Measurements from ENCODE around the gene FAM204A. TPM values are rescaled to one million over a fixed set of nuclear protein-coding genes. Genes with fewer than 3 reads are reported as not detected.

The FAM204A gene
- total and polyA plus RNA-seq, 4 donors = 39.4 to 75.0 (median 53.2) TPM

DNA sequence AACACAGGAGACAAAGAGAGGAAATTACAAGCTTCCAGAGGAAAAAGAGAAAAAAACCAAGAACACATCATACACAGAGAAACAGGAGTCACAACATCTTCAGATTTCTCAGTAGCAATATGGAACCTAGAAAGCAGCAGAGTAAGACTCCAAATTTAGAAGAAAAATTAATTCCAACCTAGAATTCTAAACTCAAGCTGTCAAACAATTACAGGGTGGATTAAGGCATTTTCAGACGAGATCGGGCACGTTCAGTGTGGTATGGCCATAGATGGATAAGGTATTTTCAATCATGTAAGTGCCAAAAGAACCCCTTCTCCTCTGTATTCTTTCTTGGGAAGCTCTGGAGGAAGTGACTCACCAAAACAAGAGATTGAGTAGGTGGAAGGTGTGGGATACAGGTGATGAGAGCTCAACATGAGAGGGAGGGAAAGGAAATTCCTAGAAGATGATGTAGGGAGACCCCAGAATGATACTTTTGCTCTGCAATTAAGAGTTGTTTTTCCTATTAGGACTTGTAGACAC lies 51.6 kb downstream of the FAM204A start:
- Histone ChIP-seq H3K9me3 (ENCODE audit: control insufficient read depth in 4 of 4, insufficient read depth in 3 of 4, low read length in 3 of 4) (peaks cover 0 to 6% (median 2%) of the 10 kb centered on the region in 4 donors), H3K4me3 (no peak overlapping the region), H3K27ac (ENCODE audit: low read depth in 1 of 2, low read length in 1 of 2) (no peak overlapping the region), H3K27me3 (ENCODE audit: control insufficient read depth in 3 of 3, insufficient read depth in 3 of 3, low read length in 2 of 3) (peaks cover 0 to 2% (median 0%) of the 10 kb centered on the region in 3 donors), H3K4me1 (ENCODE audit: control insufficient read depth in 5 of 5, insufficient read depth in 5 of 5, low read length in 5 of 5) (no peaks in the 10 kb centered on the region), H3K9ac (ENCODE audit: insufficient read depth in 1 of 2, low read length in 2 of 2) (no peak overlapping the region), H3K36me3 (ENCODE audit: control insufficient read depth in 4 of 4, insufficient read depth in 4 of 4, low read length in 4 of 4) (no peaks in the 10 kb centered on the region)
- ATAC-seq (ENCODE audit: insufficient read depth, low FRiP score) (no peak), DNase-seq (no peak)
- TF ChIP-seq, protein P1, sequence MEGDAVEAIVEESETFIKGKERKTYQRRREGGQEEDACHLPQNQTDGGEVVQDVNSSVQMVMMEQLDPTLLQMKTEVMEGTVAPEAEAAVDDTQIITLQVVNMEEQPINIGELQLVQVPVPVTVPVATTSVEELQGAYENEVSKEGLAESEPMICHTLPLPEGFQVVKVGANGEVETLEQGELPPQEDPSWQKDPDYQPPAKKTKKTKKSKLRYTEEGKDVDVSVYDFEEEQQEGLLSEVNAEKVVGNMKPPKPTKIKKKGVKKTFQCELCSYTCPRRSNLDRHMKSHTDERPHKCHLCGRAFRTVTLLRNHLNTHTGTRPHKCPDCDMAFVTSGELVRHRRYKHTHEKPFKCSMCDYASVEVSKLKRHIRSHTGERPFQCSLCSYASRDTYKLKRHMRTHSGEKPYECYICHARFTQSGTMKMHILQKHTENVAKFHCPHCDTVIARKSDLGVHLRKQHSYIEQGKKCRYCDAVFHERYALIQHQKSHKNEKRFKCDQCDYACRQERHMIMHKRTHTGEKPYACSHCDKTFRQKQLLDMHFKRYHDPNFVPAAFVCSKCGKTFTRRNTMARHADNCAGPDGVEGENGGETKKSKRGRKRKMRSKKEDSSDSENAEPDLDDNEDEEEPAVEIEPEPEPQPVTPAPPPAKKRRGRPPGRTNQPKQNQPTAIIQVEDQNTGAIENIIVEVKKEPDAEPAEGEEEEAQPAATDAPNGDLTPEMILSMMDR (IDR thresholded peaks at IDR 0.05; ENCODE audit: control extremely low read depth, extremely low read depth) = no peak
- 94 to 98% methylated on average over 3 of the region's 3 CpGs for whole genome bisulfite sequencing, 2 donors

DNA sequence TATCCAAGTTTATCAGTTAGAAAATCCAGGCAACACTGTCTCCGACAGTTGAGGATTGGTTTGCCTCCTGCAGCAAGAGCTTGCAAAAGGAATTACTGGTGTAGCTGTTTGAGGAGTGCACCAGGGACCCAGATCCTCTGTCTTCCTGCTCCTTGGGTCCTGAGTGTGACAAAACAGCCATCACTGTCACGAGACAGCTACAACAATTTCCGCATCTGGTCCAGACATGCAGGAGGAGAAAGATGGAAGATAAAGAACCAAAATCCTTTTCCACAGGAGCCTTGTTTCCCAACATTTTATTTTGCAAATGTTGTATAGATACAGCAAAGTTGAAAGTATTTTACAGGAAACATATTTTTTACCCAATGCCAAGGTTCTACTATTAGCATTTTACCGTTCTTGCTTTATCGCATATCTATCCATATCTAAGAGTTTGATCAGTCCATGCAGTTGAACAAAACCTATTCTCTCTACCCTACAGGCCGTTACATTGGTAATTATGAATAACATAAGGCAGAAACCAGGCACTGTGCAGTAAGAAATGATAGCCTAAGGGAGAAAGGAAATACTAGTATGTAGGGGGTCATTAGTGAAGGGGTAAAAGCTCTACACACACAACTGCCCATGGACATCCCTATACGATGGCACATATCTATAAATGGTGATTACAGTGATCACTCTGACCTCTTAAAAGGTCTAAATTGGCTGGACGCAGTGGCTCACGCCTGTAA lies 54.9 kb downstream of the FAM204A start:
- TF ChIP-seq, protein P1 (IDR thresholded peaks at IDR 0.05; ENCODE audit: control extremely low read depth, extremely low read depth) = no peak
- H3K36me3 ChIP-seq (ENCODE audit: control insufficient read depth in 4 of 4, insufficient read depth in 4 of 4, low read length in 4 of 4) = no peaks in the 10 kb centered on the region
- peaks cover 0 to 2% (median 0%) of the 10 kb centered on the region in 3 donors for H3K27me3 ChIP-seq (ENCODE audit: control insufficient read depth in 3 of 3, insufficient read depth in 3 of 3, low read length in 2 of 3)
- no peaks in the 10 kb centered on the region for H3K4me1 ChIP-seq (ENCODE audit: control insufficient read depth in 5 of 5, insufficient read depth in 5 of 5, low read length in 5 of 5)
- WGBS, 2 donors = 86 to 90% methylated on average over 9 of the region's 9 CpGs
- H3K9me3 ChIP-seq (ENCODE audit: control insufficient read depth in 4 of 4, insufficient read depth in 3 of 4, low read length in 3 of 4) = peaks cover 0 to 6% (median 2%) of the 10 kb centered on the region in 4 donors
- H3K27ac ChIP-seq (ENCODE audit: low read depth in 1 of 2, low read length in 1 of 2) = no peak overlapping the region
- H3K9ac ChIP-seq (ENCODE audit: insufficient read depth in 1 of 2, low read length in 2 of 2) = no peak overlapping the region
- no peak overlapping the region for H3K4me3 ChIP-seq
- no peak for ATAC-seq (ENCODE audit: insufficient read depth, low FRiP score)
- no peak for DNase-seq

DNA sequence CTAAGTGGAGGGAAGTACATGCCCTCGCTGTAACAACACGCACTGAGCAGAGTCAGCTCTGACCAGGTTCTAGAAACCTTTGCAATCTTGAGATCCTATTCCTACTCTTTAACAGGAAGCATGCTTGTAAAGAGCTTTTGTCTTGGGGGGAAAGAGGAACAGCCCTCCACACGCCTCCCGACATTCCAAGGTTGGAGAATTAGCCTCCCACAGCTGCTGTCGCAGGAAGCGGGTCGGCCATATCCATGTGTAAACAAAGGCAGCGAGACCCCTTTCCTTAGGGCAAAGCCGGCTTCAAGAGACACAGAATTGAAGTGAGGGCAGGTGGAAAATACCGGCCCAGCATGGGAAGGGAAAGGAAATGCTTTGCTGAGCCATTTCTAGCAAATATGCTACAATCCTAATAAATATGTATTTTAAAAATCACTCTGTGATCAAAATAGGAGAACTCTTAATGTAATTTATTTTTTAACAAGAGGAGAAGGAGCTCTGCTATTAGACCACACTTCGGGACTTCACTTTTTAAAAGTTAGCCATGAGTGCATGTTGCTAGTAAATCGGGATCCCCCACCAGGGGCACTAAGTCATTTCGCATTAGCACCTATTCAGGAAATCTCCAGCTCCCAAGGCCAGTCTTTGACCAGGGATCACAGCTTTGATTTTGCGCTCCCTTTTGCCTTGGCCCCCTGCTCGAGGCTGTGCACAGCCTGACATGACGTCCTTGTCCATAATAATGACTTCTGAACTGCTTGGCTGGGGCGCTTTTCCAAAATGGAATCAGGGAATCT lies 55.9 kb downstream of the FAM204A start:
- Histone ChIP-seq H3K27me3 (ENCODE audit: control insufficient read depth in 3 of 3, insufficient read depth in 3 of 3, low read length in 2 of 3) (peaks cover 0 to 2% (median 0%) of the 10 kb centered on the region in 3 donors), H3K4me1 (ENCODE audit: control insufficient read depth in 5 of 5, insufficient read depth in 5 of 5, low read length in 5 of 5) (no peaks in the 10 kb centered on the region), H3K9ac (ENCODE audit: insufficient read depth in 1 of 2, low read length in 2 of 2) (no peak overlapping the region), H3K9me3 (ENCODE audit: control insufficient read depth in 4 of 4, insufficient read depth in 3 of 4, low read length in 3 of 4) (peaks cover 0 to 6% (median 2%) of the 10 kb centered on the region in 4 donors), H3K36me3 (ENCODE audit: control insufficient read depth in 4 of 4, insufficient read depth in 4 of 4, low read length in 4 of 4) (no peaks in the 10 kb centered on the region), H3K4me3 (no peak overlapping the region), H3K27ac (ENCODE audit: low read depth in 1 of 2, low read length in 1 of 2) (no peak overlapping the region)
- 51 to 55% methylated on average over 17 of the region's 17 CpGs for WGBS, 2 donors
- TF ChIP-seq, protein P1 (IDR thresholded peaks at IDR 0.05; ENCODE audit: control extremely low read depth, extremely low read depth) = no peak
- DNase-seq (no peak), ATAC-seq (ENCODE audit: insufficient read depth, low FRiP score) (no peak)

Measured in lung (tissue), 12 donors.